HG03469 (cell line): ENCODE data around the gene RHPN2.
"Not testable (repeated sequence)": the region's sequence is repeated elsewhere in the genome, so short reads cannot be mapped to it uniquely, and the experiment has no call there.

ENCODE experiments used
- ATAC-seq: cut with Tn5 transposase; IDR thresholded peaks from one replicate; pipeline ENCODE4 v1.9.1; 2021; ENCODE audit warnings: mild to moderate bottlenecking, moderate library complexity, moderate number of reproducible peaks; ENCODE audit not compliant: unreplicated experiment

RHPN2 gene

GRCh38 chr19:32979807-32980206 is 84.9 kb downstream of the RHPN2 start:
- not testable (repeated sequence) for ATAC-seq

- not testable (repeated sequence) for ATAC-seq
Observed at GRCh38 chr19:32977813-32978212, 86.9 kb downstream of the RHPN2 start.

- ATAC-seq: no peak
Observed at GRCh38 chr19:32977280-32977679, 87.4 kb downstream of the RHPN2 start.

- no peak for ATAC-seq
Observed at GRCh38 chr19:32976223-32976805, 88.4 kb downstream of the RHPN2 start.

- ATAC-seq: peak; percentile 99
Observed at GRCh38 chr19:32971715-32972540, 92.8 kb downstream of the RHPN2 start, which contains the start of the genes CEP89 and FAAP24. Gene CEP89, minus strand, starts transcription at chr19:32971958. Its CDS starts 84 bp downstream, at chr19:32971874. Gene FAAP24, plus strand, starts transcription at chr19:32972242. Its CDS starts 955 bp downstream, at chr19:32973197.

GRCh38 chr19:32971012-32971595 is 93.6 kb downstream of the RHPN2 start:
- no peak for ATAC-seq

- ATAC-seq: no peak
Observed at GRCh38 chr19:32969549-32969948, 95.1 kb downstream of the RHPN2 start.

- ATAC-seq: no peak
Observed at GRCh38 chr19:32966750-32967149, 97.9 kb downstream of the RHPN2 start.

GRCh38 chr19:32945260-32945659 is 119.4 kb downstream of the RHPN2 start:
- ATAC-seq: no peak

- ATAC-seq: not testable (repeated sequence)
Observed at GRCh38 chr19:32941273-32941672, 123.4 kb downstream of the RHPN2 start.

GRCh38 chr19:32936065-32936464 is 128.6 kb downstream of the RHPN2 start:
- ATAC-seq: no peak

GRCh38 chr19:32935629-32936028 is 129.1 kb downstream of the RHPN2 start:
- no peak for ATAC-seq

- no peak for ATAC-seq
Observed at GRCh38 chr19:32933571-32933970, 131.1 kb downstream of the RHPN2 start.

GRCh38 chr19:32930567-32930966 is 134.1 kb downstream of the RHPN2 start:
- no peak for ATAC-seq

- no peak for ATAC-seq
Observed at GRCh38 chr19:32928806-32929205, 135.9 kb downstream of the RHPN2 start.
